HG03469 (cell line): Measurements from ENCODE around the gene FAM107A.
A peak's percentile ranks its signal among the peaks of the same experiment; 100 is the strongest.

Experiments used
- ATAC-seq: cut with Tn5 transposase; IDR thresholded peaks from one replicate; pipeline ENCODE4 v1.9.1; 2021; ENCODE audit warnings: mild to moderate bottlenecking, moderate library complexity, moderate number of reproducible peaks; ENCODE audit not compliant: unreplicated experiment

Gene FAM107A

DNA sequence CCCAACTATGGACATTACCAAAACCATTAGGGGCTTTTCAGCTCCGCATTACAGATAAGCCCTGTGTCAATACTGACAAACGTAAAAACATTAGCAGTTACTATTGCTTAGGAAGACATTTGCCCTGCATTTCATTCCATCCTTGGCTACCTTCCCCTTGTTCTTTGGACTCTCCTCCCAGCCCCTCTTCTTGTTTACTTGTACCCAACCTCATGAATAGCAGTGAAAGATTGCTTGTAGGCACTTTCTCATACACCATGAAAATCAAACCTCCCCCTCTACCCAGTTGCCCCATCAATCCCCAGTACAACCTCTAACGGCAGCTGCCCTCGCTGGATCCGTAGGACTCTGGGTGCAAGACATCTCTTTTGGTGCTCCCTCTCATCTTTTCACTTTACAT lies 16.9 kb upstream of the FAM107A start:
- no peak for ATAC-seq

DNA sequence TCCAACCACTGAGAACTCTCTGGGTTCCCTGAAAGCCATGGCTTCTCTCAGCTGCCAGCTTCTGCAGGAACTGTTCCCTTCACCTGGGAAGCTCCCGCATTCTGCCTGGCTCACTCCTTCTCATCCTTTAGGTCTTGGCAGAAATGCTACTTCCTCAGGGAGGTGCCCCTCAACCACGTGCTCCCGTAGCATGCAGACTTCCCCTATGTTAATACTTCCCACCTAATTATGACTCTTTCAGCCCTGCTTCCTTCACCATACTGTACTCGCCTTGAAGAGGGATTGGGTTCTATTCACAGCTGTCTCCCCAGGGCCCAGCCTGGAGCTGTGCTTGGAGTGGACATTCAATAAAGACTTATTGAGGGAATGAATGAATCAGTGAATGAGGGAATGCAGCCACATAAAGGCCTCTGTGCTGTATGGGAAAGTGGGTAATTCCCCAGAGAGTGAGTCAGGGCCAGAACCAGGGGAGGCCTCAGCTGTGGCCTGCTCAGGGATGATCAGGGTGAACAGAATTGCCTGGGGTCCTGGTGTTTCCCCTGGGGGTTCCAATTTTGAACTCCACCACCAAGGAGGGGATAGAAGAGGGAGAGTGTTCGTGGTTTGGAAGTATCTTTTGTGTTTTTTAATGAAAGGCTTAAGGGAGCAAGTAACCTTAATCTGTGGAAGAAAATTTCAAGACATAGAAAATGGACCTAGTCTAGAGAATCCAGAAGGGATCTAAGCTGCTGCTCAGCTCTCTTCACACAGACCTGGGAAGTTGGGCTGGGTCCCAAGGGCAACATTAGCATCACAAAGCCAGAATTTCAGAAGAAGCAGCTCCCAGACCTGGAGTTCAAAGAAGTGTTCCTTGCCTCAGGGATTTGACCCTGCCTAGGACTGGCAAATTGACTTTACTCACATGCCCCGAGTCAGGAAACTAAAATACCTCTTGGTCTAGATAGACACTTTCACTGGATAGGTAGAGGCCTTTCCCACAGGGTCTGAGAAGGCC lies 14.6 kb upstream of the FAM107A start:
- ATAC-seq: no peak

DNA sequence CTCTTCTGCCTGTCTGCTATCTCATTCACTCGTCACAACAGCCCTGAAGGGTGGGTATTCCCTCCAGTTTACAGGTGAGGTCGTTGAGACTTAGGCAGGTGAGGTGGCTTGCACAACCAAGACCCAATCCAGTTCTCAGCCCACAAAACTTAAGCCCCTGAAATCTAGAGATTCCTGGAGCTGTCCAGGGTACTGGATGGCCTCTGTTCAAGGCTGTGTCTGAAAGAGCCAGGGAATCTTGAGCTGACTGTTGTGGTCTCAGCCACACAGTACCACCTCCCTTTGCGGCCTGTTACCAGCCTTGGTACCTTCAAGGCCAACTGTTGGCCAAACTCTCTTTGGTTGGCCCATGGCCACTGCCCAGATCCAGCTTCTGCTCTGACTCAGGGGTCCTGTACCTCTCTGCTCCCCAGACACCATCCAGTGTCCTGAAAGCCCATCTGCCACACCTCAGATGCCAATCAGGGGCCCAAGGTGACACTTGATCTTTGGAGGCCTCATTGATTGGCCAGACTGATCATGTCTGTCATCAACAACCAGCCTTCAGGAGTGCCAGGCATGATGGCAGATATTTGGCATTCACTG lies 10.9 kb upstream of the FAM107A start:
- no peak for ATAC-seq

DNA sequence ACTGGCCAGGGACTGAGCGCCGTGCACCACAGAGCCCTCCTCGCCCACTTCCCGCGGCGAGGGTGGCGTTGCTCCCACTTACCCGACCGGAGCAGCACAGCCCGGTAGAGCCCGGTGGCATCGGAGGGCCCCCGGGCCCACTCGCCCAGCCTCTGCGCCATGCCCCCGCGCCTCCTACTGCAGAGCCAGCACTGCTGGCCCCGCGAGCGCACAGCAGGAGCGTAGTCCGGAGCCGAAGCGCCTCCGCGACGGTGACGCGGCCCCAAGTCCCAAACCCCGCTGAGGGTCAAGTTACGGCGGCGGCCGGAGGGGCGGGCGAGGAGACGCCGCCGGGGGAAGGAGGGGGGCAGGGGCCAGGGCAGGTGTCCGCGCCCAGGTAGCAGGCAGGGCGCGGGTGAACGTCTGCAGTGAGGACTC lies 9.6 kb upstream of the FAM107A start:
- no peak for ATAC-seq

DNA sequence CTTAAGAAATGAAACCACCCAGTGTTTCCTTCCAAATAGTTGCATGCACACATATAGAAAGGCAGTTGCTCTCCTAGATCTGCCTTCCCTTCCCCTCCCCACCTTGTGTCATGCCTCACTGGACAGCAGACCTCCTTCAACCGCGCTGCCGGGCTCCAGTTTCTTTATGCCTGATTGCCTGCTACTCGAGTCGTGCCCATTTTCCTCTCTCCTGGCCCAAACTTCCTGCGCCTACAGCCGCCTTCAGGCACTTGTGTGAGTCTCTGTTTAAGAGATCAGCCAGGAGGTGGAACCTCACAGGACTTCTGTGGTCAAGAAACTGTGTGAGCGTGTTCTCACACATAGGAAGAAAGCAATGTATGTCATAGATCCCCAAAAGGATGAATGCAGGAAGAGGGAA lies 8.8 kb upstream of the FAM107A start:
- no peak for ATAC-seq

DNA sequence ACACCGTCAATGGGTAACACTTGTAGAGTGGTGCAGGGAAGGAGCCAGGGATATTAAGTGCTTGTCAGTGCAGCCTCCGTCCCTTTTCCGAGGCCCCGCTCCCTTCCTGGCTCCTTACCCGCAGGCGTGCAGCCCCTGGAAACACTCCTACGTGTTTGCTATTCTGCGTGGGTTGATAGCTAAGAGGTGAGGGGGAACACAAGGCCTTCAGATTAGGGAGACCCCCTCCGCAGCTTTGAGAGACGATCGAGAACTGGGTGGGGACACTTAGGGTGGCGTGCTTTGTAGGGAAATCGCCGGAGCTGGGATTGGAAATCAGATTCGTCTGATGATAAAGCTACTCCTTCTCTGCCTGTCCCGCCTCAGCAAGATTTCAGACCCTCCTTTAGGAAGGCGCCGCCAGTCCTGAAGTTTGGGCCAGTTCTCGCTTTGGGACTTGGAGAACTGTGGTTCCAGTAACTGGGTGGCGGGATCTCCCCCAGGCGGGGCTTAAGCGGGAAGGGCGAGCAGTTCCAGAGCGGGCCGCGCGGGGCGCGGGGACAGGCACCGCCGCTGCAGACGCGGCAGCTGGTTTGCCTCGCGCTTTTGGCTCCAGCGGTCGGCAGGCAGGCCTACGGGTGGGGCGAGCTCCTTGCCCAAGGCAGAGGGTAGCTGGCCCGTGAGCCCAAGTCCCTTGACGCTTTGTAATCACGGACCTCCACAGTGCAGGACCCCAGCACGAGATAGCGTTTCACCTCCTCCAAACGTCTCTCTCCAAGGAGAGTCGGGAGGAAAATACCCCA lies 8.0 kb upstream of the FAM107A start:
- peak; percentile 42 for ATAC-seq

DNA sequence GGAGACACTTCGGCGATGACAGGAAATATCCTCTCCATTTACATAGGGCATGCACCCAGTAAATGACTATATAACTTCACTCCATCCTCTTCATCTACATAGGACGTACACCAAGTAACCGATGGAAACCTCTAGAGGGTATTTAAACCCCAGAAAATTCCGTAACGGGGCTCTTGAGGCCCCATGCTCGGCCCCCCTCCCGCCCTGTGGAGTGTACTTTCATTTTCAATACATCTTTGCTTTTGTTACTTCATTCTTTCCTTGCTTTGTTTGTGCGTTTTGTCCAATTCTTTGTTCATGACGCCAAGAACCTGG lies 7.5 kb upstream of the FAM107A start:
- ATAC-seq: no peak

DNA sequence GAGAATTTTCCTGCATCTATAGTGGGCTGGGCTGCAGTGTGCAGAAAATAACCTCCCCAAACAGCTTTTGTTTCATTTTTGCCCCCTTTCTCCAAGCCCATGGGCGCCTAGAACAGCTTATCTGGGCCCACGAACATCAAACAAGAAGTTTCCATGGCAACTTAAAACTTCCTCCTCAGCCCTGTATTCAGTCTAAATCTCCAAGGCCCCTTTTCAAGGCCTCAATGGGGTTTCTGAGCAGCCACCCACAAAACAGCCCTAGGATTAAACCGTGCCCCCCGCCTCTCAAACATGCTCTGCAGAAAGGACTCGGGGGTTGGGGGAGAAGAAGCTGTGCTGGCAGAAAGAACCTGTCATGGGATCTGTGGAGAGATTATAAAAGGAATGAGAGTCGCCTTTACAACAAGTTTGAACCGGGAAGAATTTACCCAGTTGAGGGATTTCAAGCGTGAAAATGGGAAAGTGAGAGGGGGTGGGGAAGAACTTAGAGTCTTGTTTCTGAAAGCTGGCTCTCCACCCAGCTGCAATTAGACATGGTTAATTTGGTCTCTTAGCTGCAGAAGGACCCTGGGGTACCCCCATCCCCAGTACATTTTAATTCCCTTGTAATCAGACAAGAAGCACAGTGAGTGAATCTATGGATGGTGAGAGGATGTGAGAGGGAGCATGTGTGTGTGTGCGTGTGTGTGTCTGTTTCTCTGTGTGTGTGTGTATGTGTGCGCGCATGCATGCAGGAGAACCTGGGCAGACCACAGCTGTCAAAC lies 4.3 kb upstream of the FAM107A start:
- ATAC-seq: no peak

DNA sequence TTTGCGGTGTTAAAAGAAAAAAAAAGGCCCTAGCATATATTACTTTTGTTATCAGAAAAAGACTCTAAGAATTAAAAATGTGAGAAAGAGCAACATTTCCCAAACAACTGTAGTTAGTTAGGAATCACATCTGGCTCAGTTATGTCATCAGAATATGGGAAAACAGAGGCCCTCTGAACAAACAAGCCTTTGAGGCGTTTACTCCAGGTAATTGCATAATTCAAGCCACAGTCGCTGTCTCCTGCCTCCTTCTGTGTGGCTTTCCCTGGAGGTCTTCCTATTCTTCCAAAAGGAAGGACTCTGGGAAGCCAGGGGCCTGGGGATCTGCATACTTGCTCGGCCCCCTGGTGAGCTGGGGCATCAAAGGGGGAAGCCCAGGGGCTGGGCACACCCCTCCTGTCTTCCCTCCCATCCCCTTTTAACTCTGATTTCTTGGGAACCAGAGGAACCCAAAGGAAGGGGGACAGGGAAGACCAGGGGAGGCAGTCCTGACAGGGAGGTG lies 3.7 kb upstream of the FAM107A start:
- ATAC-seq: no peak

DNA sequence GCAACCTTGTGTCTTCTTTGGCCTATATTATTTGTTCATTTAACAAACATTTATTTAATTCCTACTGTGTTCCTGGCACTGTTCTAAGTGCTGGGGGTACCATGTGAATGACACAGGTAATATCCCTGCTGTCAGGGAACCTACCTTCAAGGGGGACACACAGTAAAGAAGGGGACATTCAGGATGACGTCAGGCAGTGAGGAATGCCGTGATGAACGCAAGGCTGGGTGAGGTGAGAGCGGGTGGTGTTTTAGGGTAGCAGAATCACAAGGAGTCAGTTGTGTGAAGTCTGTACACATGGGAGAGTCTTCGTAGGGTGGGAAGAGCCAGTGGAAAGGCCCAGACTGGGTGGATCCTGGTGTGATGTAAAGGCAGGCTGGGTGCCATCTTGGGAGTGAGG lies 1.7 kb upstream of the FAM107A start:
- no peak for ATAC-seq

DNA sequence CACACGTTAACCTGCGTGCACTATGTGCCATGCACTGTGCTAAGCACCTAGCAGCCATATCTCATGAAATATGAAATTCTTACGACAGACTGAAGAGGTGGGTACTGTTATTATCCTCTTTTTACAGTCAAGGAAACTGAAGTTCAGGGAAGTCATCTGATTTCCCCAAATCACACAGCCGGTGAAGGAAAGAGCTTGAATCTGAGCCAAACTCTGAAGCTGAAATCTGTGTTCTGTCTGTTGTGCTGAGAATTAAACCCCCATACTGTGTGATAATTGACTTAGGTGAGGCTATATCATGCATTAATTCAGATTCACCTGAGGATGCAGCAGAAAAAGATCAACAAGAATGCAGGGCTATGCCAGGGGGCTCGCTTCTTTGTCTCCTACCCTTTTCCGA lies 475 bp downstream of the FAM107A start:
- ATAC-seq: no peak

DNA sequence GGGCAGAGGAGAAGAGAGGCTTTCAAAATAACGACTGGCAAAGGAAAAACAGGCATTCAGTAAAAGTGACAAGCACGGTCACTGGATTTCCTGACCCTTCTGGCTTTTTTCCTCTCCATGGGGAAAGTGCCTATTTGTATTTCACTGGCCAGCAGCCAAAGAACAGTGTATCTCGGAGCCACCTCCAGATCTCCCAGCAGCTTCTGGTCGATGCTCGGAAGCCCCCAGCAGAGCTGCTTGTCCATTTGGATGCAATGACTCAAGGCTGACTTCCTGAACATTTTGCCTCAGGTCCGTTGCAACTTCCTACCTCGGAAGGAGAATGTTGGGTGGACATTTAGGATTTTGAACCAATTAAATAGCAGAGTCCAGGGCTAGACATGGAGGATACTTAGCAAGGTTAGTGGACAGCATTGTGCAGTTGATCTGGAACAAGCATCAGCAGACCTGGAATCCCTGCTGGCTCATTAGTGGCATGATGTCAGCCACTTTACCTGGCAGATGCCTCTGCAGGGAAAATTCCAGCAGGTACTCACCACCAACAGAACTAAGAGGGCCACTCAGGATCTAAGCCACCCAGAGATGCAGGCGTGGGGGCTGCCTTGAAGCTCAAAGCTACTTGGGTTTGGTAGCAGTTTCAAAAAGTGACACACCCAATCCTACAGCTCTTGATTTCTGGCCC lies 1.1 kb downstream of the FAM107A start:
- no peak for ATAC-seq

DNA sequence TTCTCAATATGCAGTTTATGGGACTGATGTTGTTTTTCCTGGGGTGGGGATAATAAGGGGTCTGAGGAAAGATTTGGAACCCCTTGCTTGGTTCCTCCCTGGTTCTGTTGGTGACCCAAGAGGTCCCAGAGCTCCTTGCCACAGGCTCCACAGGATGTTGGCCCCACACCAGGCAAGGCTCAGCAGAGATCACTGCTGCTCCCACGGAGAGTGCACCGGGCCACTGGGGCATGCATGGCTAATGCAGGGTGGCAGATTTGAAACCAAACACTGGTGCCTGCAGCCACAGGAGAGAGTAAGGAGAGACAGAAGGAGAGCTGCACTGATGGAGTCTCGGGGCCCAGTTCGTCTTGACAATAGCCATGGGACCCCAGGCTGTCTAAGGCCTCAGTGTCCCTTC lies 2.5 kb downstream of the FAM107A start:
- ATAC-seq: no peak

DNA sequence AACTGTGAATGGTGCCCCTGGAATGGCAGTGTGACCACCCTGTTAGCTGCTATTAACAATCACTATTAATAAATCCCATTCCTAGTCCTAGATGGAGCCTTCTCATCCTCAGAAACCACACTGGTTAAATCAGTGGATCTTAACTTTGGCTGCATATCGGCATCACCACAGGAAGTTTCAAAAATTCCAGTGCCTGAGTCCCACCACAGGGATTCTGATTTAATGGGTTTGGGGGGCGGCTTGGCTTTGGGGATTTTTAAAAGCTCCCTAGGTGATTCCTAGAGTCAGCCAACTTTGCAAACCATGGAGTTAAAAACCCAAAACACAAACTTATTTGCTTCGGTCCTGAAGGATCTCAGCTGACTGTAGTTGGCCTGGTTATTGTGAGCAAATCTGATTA lies 3.1 kb downstream of the FAM107A start:
- no peak for ATAC-seq

DNA sequence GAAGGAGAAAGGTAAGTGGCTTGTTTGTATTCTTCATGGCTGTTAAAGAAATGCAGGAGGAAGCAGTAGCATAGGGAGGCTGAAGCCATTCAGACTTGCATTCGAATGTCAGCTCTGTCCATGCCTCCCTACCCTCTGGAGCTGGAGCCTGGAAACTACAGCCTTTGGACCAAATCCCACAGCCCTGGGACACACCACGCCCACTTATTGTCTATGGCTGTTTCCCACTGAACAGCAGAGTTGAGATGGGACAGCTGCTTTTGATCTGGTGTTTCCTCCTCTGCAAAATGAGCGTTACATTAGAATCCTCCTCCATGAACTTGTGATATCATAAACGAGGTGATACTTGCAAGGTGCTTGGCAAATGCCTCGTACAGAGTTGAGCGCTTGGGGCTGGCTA lies 3.6 kb downstream of the FAM107A start:
- ATAC-seq: no peak

DNA sequence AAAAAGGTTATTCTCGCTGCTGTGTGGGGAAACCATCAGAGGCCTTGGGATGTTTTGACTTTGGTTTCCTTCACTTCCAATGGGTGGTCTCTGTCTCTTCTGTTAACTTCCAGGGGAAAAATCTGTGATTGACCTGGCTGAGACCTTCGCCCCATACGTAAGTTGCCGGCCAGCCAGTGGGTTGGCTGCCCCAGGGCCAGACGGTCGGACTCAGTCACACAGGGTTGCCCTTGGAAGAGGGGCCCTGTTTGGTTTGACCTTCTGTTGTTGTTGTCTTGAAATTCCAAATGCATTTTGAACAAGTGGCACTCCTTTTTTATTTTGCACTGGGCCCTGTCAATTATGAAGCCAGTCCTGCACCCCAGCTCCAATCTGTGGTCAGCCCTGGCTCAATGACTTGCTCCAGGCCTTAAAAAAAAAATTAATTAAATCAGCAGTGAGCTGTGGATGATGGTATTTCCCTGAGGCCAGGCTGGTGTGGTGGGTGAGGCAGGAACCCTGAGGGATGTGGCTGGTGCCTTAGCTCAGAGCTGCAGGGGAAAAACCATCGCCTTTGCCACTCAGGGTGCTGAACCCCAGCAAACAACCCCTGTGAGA lies 4.5 kb downstream of the FAM107A start:
- no peak for ATAC-seq

DNA sequence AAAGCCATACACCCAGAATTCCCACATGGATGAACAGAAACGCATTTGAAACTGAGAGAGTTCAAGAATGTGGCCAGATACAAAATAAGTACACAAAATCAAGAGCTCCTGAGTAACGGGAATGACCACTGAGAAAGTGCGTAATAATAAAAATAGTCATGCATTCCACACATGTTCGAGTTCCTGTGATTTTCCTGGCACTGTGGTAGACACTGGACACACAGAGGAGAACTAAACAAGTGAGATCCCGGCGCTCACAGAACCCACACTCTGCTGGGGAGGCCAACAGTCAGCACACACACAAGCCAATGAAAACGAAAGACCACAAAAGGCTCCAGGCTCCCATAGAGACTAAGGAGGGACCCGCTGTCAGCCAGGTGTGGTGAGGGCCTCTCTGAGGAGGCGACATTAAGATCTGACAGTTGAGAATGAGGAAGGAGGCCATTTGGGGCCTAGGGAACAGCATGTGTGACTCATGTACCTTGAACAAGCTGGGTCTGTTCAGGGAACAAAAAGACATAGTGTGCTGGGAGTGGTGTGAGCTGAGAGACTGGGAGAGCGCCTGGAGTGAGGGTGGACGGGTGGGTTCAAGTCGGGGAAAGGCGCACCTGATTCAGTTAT lies 5.1 kb downstream of the FAM107A start:
- ATAC-seq: no peak

DNA sequence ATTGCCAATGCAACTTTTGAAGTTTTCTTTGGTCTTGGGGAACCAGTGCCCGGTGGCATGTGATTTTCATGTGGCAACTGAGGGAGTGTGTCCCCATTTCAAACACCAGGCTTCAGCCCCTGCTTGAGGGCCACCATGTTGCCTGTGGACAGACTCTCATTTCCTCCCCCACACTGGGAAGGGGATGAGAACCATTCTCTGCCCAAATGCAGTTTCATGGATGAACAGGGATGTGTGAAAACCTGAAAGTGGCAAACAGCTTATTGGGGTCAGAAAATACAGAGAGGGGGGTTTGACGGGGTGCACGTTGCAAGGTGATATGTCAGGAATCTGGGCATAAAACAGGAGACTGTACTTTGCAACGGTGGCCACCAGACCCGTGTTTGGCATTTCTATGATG lies 6.3 kb downstream of the FAM107A start:
- no peak for ATAC-seq

DNA sequence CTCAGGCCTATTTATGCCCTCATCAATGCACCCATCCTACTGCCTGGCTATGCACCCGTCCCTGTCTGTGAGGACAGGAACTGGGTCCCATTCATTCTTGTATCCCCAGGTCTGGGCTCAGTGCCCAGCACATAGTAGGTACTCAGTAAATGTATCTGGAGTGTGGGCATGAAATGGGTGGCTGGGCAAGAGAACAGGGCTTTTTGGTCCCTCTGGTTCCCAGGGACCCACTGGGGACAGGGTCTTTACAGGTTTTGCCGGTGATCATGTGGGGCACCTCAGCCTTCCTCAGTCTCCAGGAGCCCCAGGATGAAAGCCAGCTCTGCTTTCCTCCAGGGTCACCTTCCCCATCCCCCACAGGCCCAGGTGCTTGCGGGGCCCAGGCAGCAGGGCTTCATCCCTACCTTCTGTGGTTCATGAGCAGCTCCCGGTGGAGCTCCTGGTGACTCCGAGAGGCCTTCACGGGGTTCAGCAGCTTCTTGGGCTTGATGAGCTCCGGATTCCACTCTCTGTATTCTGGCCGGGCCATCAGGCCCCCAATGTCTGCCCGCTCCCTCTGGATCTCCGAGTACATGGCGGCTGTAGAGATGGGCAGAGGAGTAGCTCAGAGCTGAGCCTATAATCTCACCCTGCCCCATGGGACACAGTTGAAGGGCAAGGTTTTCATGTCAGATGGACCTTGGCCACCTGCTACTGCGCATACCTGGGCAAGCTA lies 7.7 kb downstream of the FAM107A start:
- no peak for ATAC-seq
